KMS-11 (cell line): Measurements from ENCODE around the gene FUT6.

Source experiments
- H2AFZ ChIP-seq: fragments of 200-600 bp; sonication (generic); 2 replicates; pipeline ENCODE4 v1.6.1; 2016; ENCODE audit warnings: antibody characterized with exemption, mixed run types, low read depth
- H3K27ac ChIP-seq: fragments of 200-600 bp; sonication (generic); 2 replicates; pipeline ENCODE4 v1.6.1; 2016; ENCODE audit warnings: mild to moderate bottlenecking, mixed run types
- H3K27me3 ChIP-seq: fragments of 200-600 bp; sonication (generic); 2 replicates; pipeline ENCODE4 v1.6.1; 2017; ENCODE audit warnings: mild to moderate bottlenecking, low read depth, mixed run types, moderate library complexity; ENCODE audit not compliant: insufficient read depth
- H3K36me3 ChIP-seq: fragments of 200-600 bp; sonication (generic); 2 replicates; pipeline ENCODE4 v1.6.1; 2017; ENCODE audit warnings: mild to moderate bottlenecking, mixed run types; ENCODE audit not compliant: insufficient read depth
- H3K4me1 ChIP-seq: fragments of 200-600 bp; sonication (generic); 2 replicates; pipeline ENCODE4 v1.6.1; 2016; ENCODE audit warnings: mild to moderate bottlenecking, low read depth, mixed run types; ENCODE audit not compliant: poor library complexity, severe bottlenecking
- H3K4me2 ChIP-seq: fragments of 200-600 bp; sonication (generic); 2 replicates; pipeline ENCODE4 v1.7.0; 2016; ENCODE audit warnings: mild to moderate bottlenecking, mixed run types
- H3K4me3 ChIP-seq: fragments of 200-600 bp; sonication (generic); IDR thresholded peaks from 2 replicates; pipeline ENCODE4 v1.6.1; 2017; ENCODE audit warnings: low read depth, low read length, mixed read lengths; ENCODE audit not compliant: insufficient read depth
- H3K79me2 ChIP-seq: fragments of 200-600 bp; sonication (generic); 2 replicates; pipeline ENCODE4 v1.6.1; 2016; ENCODE audit warnings: low read depth, mixed run types; ENCODE audit not compliant: insufficient read depth
- H3K9ac ChIP-seq: fragments of 200-600 bp; sonication (generic); 2 replicates; pipeline ENCODE4 v1.6.1; 2016; ENCODE audit warnings: mild to moderate bottlenecking, mixed run types
- H4K20me1 ChIP-seq: fragments of 200-600 bp; sonication (generic); 2 replicates; pipeline ENCODE4 v1.6.1; 2016; ENCODE audit warnings: mild to moderate bottlenecking, mixed run types; ENCODE audit not compliant: insufficient read depth
- CTCF ChIP-seq: fragments of 200-600 bp; sonication (generic); conservative IDR thresholded peaks from 2 replicates; pipeline ENCODE4 v1.6.1; 2017; ENCODE audit warnings: low read depth, mild to moderate bottlenecking, antibody characterized with exemption, low read length, moderate library complexity, mixed read lengths

The FUT6 gene

GRCh38 chr19:5805462-5806132, 33.9 kb downstream of the FUT6 start:
- Histone ChIP-seq H3K4me2 (peak overlapping the region; percentile 39), H3K4me3 (no peak overlapping the region)
- TF ChIP-seq CTCF = peak; percentile 72

GRCh38 chr19:5804516-5805461, 34.7 kb downstream of the FUT6 start, which contains the start of gene NRTN:
TSS of gene NRTN (plus strand) at chr19:5805067. CDS start at chr19:5824166, 19,099 bp downstream.
- no peaks in the 10 kb centered on the region for H4K20me1 ChIP-seq
- peaks cover 3% of the 10 kb centered on the region; the same call in 1 of the 2 replicates for H3K27me3 ChIP-seq
- peak within 1 kb of the TSS; percentile 27; the same call in 1 of the 2 replicates for H3K9ac ChIP-seq
- TF ChIP-seq CTCF = no peak
- no peak within 1 kb of the TSS for H3K27ac ChIP-seq
- peak within 1 kb of the TSS; percentile 98 for H2AFZ ChIP-seq
- H3K79me2 ChIP-seq = no peaks in the 10 kb centered on the region
- H3K4me3 ChIP-seq = no peak within 1 kb of the TSS
- H3K4me1 ChIP-seq = peaks cover 9% of the 10 kb centered on the region
- no peaks in the 10 kb centered on the region for H3K36me3 ChIP-seq
- peak within 1 kb of the TSS; percentile 89 for H3K4me2 ChIP-seq

More at GRCh38 chr19:5805462-5806132, 33.9 kb downstream of the FUT6 start:
- Histone ChIP-seq H3K4me1 (peaks cover 9% of the 10 kb centered on the region), H4K20me1 (no peaks in the 10 kb centered on the region), H2AFZ (peak overlapping the region; percentile 38; the same call in 1 of the 2 replicates), H3K9ac (no peak overlapping the region), H3K27me3 (peaks cover 3% of the 10 kb centered on the region; the same call in 1 of the 2 replicates), H3K27ac (no peak overlapping the region), H3K36me3 (no peaks in the 10 kb centered on the region), H3K79me2 (no peaks in the 10 kb centered on the region)

- Histone ChIP-seq H4K20me1 (no peaks in the 10 kb centered on the region), H3K4me1 (peaks cover 9% of the 10 kb centered on the region), H3K27ac (no peak overlapping the region), H3K9ac (peak overlapping the region; percentile 27; the same call in 1 of the 2 replicates), H3K4me3 (no peak overlapping the region), H3K79me2 (no peaks in the 10 kb centered on the region), H2AFZ (peak overlapping the region; percentile 98), H3K4me2 (peak overlapping the region; percentile 89), H3K36me3 (no peaks in the 10 kb centered on the region), H3K27me3 (peaks cover 3% of the 10 kb centered on the region; the same call in 1 of the 2 replicates)
- TF ChIP-seq CTCF = peak; percentile 81
Measured at GRCh38 chr19:5803752-5804515, 35.6 kb downstream of the FUT6 start.

- H4K20me1 ChIP-seq = no peaks in the 10 kb centered on the region
- H3K9ac ChIP-seq = peak overlapping the region; percentile 27; the same call in 1 of the 2 replicates
- no peak overlapping the region for H3K27ac ChIP-seq
- H3K36me3 ChIP-seq = no peaks in the 10 kb centered on the region
- no peak overlapping the region for H3K4me3 ChIP-seq
- no peaks in the 10 kb centered on the region for H3K79me2 ChIP-seq
- peaks cover 3% of the 10 kb centered on the region; the same call in 1 of the 2 replicates for H3K27me3 ChIP-seq
- TF ChIP-seq CTCF = no peak
- peak overlapping the region; percentile 89 for H3K4me2 ChIP-seq
- H2AFZ ChIP-seq = peak overlapping the region; percentile 98
- peaks cover 9% of the 10 kb centered on the region for H3K4me1 ChIP-seq
Measured at GRCh38 chr19:5803441-5803751, 36.1 kb downstream of the FUT6 start.
